A673 (cell line): ENCODE data around the gene TRPV2. TPM values are rescaled to one million over a fixed set of nuclear protein-coding genes. Genes with fewer than 3 reads are reported as not detected.

Experiments used
- BruUV-seq: library from RNA; stranded (reverse); fragments of 400-500 nt; replicated peaks from 2 replicates; lab custom pipeline; 2021; lab: Mats Ljungman, UMichigan
- CTCF ChIA-PET: fragments of 300-600 bp; sonication (Branson Sonifier 250); formaldehyde crosslinking; loops from one replicate; lab custom pipeline; 2022; ENCODE audit warnings: antibody characterized with exemption; lab: Charles Lee
- POLR2A ChIA-PET: fragments of 300-600 bp; sonication (Branson Sonifier 250); formaldehyde crosslinking; loops from one replicate; lab custom pipeline; 2022; ENCODE audit warnings: antibody characterized with exemption; ENCODE audit not compliant: low non-redundant PET; lab: Charles Lee
- DNase-seq: peaks from one replicate; pipeline ENCODE4 v3.0.0-alpha.2; 2015; ENCODE audit warnings: low spot score
- H3K27ac ChIP-seq: fragments of 200-600 bp; sonication (generic); 2 replicates; pipeline ENCODE4 v1.5.1; 2016; ENCODE audit warnings: mixed run types, low read depth, mild to moderate bottlenecking, mixed read lengths, antibody characterized with exemption, low read length; ENCODE audit not compliant: poor library complexity, severe bottlenecking
- H3K27me3 ChIP-seq: fragments of 200-600 bp; sonication (generic); replicated peaks from 2 replicates; pipeline ENCODE4 v1.6.1; 2017; ENCODE audit warnings: mixed run types, low read depth, mild to moderate bottlenecking, mixed read lengths, antibody characterized with exemption, low read length; ENCODE audit not compliant: insufficient read depth, poor library complexity
- H3K36me3 ChIP-seq: fragments of 200-600 bp; sonication (generic); 2 replicates; pipeline ENCODE4 v1.6.1; 2016; ENCODE audit warnings: mixed run types, mild to moderate bottlenecking, mixed read lengths, antibody characterized with exemption, low read length; ENCODE audit not compliant: insufficient read depth, poor library complexity, severe bottlenecking
- H3K4me1 ChIP-seq: fragments of 200-600 bp; sonication (generic); 2 replicates; pipeline ENCODE4 v1.6.1; 2017; ENCODE audit warnings: mixed run types, mild to moderate bottlenecking, mixed read lengths, antibody characterized with exemption, low read length; ENCODE audit not compliant: insufficient read depth, poor library complexity, severe bottlenecking
- H3K4me3 ChIP-seq: fragments of 200-600 bp; sonication (generic); 2 replicates; pipeline ENCODE4 v1.5.1; 2016; ENCODE audit warnings: low read depth, mixed run types, mild to moderate bottlenecking, mixed read lengths, low read length; ENCODE audit not compliant: poor library complexity, severe bottlenecking
- H3K9me3 ChIP-seq: fragments of 200-600 bp; sonication (generic); 2 replicates; pipeline ENCODE4 v1.6.1; 2016; ENCODE audit warnings: mixed run types, low read depth, mild to moderate bottlenecking, mixed read lengths, antibody characterized with exemption, low read length; ENCODE audit not compliant: poor library complexity, severe bottlenecking
- CTCF ChIP-seq: fragments of 300-800, 200-600 bp; sonication (generic); conservative IDR thresholded peaks from 2 replicates; pipeline ENCODE4 v1.5.1; 2017; ENCODE audit warnings: low read depth, mild to moderate bottlenecking, antibody characterized with exemption, low read length, moderate library complexity, mixed read lengths
- EZH2 ChIP-seq: fragments of 200-600 bp; sonication (generic); IDR thresholded peaks from 2 replicates; pipeline ENCODE4 v1.6.1; 2017; ENCODE audit warnings: borderline replicate concordance, low read depth, mild to moderate bottlenecking, mixed read lengths, antibody characterized with exemption, low read length; ENCODE audit not compliant: poor library complexity, severe bottlenecking
- intact Hi-C: fragments of 100-400 bp; cut with micrococcal nuclease; formaldehyde crosslinking; loops from one replicate; pipeline ENCODE4 v1.10.0; 2022; ENCODE audit not compliant: unreplicated experiment
- total RNA-seq: library from RNA; stranded (reverse); gene quantifications from 2 replicates; pipeline ENCODE4 v1.2.3, GENCODE V29; 2021

The TRPV2 gene
- total RNA-seq, 1 experiment from 2014 or later = not detected

- no peak overlapping the region for H3K4me3 ChIP-seq
- H3K36me3 ChIP-seq = no peaks in the 10 kb centered on the region
- H3K27ac ChIP-seq = no peak overlapping the region
- ChIA-PET CTCF (no interaction called here), POLR2A (no interaction called here)
- DNase-seq = no peak
- TF ChIP-seq EZH2 = no peak
- TF ChIP-seq CTCF = no peak
- intact Hi-C loops = no loop called here
- H3K27me3 ChIP-seq = no peaks in the 10 kb centered on the region
- H3K4me1 ChIP-seq = peaks cover under 1% of the 10 kb centered on the region
- BruUV-seq = no TSS peak
- H3K9me3 ChIP-seq = no peaks in the 10 kb centered on the region
These were observed 63.9 kb downstream of the TRPV2 start for GRCh38 chr17:16479264-16479663.

DNA sequence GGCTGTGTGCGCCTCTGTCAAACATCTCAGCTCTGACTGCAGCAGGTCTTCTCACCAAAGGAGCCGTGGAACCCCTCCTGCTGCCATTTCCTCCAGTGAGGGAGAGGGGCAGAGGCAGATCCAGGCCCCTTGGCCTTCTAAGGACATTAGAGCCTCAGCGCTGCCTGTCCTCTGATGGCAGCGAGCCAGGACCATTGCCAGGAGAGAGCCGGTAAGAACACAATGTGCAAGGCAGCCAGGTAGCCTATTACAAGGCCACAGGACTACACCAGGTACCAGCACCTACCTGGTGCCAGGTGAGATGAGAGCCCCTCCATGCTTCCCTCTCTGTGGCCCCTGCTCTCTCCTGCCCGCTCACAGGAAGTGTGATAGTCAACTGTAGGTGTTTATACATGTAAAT is 65.6 kb downstream of the TRPV2 start:
- H3K27ac ChIP-seq = no peak overlapping the region
- ChIA-PET POLR2A (no interaction called here), CTCF (interaction anchor here (0.6 kb wide), 1 partner anchor 262 kb away, joined by 3 read pairs; no protein-coding TSS in a partner anchor)
- DNase-seq = no peak
- H3K4me1 ChIP-seq = peaks cover 17% of the 10 kb centered on the region
- intact Hi-C loops = no loop called here
- TF ChIP-seq CTCF (no peak), EZH2 (no peak)
- no peaks in the 10 kb centered on the region for H3K9me3 ChIP-seq
- H3K4me3 ChIP-seq = no peak overlapping the region
- BruUV-seq = no TSS peak
- no peaks in the 10 kb centered on the region for H3K36me3 ChIP-seq
- no peaks in the 10 kb centered on the region for H3K27me3 ChIP-seq

GRCh38 chr17:16482253-16482652 is 66.9 kb downstream of the TRPV2 start:
- intact Hi-C loops = no loop called here
- H3K9me3 ChIP-seq = no peaks in the 10 kb centered on the region
- ChIA-PET POLR2A (no interaction called here), CTCF (no interaction called here)
- peaks cover 29% of the 10 kb centered on the region for H3K4me1 ChIP-seq
- no peak for DNase-seq
- no TSS peak for BruUV-seq
- no peaks in the 10 kb centered on the region for H3K36me3 ChIP-seq
- no peak overlapping the region for H3K27ac ChIP-seq
- H3K27me3 ChIP-seq = no peaks in the 10 kb centered on the region
- TF ChIP-seq CTCF (no peak), EZH2 (no peak)
- no peak overlapping the region for H3K4me3 ChIP-seq
